HepG2 (cell line): ENCODE data around the gene SLC19A3. TPM values are rescaled to one million over a fixed set of nuclear protein-coding genes. Genes with fewer than 3 reads are reported as not detected.
A peak's percentile ranks its signal among the peaks of the same experiment; 100 is the strongest.

Experiments used
- ARHGAP35 ChIP-seq: sonication (generic); formaldehyde crosslinking; IDR thresholded peaks from 2 replicates; pipeline ENCODE4 v1.9.0; 2022; ENCODE audit warnings: mild to moderate bottlenecking, inconsistent platforms, moderate library complexity, missing genetic modification reagents, borderline replicate concordance
- CREB1 ChIP-seq, 2 experiments: fragments of 450-650 bp in 1 of 2; IDR thresholded peaks; 2 replicates each; pipeline ENCODE4 v1.6.1; 2016 to 2017; ENCODE audit warnings: control low read depth in 1 of 2, mild to moderate bottlenecking in 1 of 2, missing compliant biosample characterization in 1 of 2, missing genetic modification characterization in 1 of 2
- DZIP1 ChIP-seq: sonication (generic); formaldehyde crosslinking; IDR thresholded peaks from 2 replicates; pipeline ENCODE4 v1.5.0; 2020; ENCODE audit warnings: mild to moderate bottlenecking, missing genetic modification reagents
- KLF9 ChIP-seq: IDR thresholded peaks from 2 replicates; pipeline ENCODE4 v1.6.1; 2016; ENCODE audit warnings: low read depth
- NAIF1 ChIP-seq: sonication (generic); formaldehyde crosslinking; IDR thresholded peaks from 2 replicates; pipeline ENCODE4 v1.5.0; 2020; ENCODE audit warnings: mild to moderate bottlenecking, missing genetic modification reagents, borderline replicate concordance
- NR2F6 ChIP-seq, 2 experiments: IDR thresholded peaks; 2 replicates each; pipeline ENCODE4 v1.6.1; 2016; ENCODE audit warnings: antibody characterized with exemption in 1 of 2, mild to moderate bottlenecking in 1 of 2
- NR3C1 ChIP-seq: sonication (generic); formaldehyde crosslinking; IDR thresholded peaks from 2 replicates; pipeline ENCODE4 v1.4.0; 2020; ENCODE audit warnings: missing genetic modification reagents
- POLR2AphosphoS5 ChIP-seq: IDR thresholded peaks from 2 replicates; pipeline ENCODE4 v1.6.1; 2012; ENCODE audit warnings: low read depth, low read length
- RNF2 ChIP-seq: fragments of 450-650 bp; conservative IDR thresholded peaks from 2 replicates; pipeline ENCODE4 v1.6.1; 2016; ENCODE audit warnings: low read depth
- ZNF20 ChIP-seq: sonication (generic); formaldehyde crosslinking; IDR thresholded peaks from 2 replicates; pipeline ENCODE4 v1.4.0; 2020; ENCODE audit warnings: mild to moderate bottlenecking, moderate library complexity, missing genetic modification reagents
- ZNF441 ChIP-seq: sonication (generic); formaldehyde crosslinking; IDR thresholded peaks from 2 replicates; pipeline ENCODE4 v1.7.0; 2021; ENCODE audit warnings: missing genetic modification reagents, borderline replicate concordance
- ZNF510 ChIP-seq: sonication (generic); formaldehyde crosslinking; IDR thresholded peaks from 2 replicates; pipeline ENCODE4 v1.4.0; 2020; ENCODE audit warnings: low read depth, mild to moderate bottlenecking, missing genetic modification reagents
- polyA plus RNA-seq, 8 experiments: library from polyadenylated mRNA; depleted of rRNA in 3 of 8; stranded (reverse) in 7 of 8; unstranded in 1 of 8; fragments of >200 nt; fragmentation: Illumina TruSeq in 4 of 8; extraction: Trizol in 4 of 8; gene quantifications; 2 replicates each; pipeline versions ENCODE4 v1.2.1 to v1.2.3, GENCODE V29; 2011 to 2016; ENCODE audit warnings: low read depth in 4 of 8, missing spikeins in 1 of 8, mixed read lengths in 1 of 8; ENCODE audit not compliant: insufficient read depth in 1 of 8
- total RNA-seq, 5 experiments: library from RNA; depleted of rRNA; stranded (reverse); fragments of >200 nt; fragmentation: Illumina TruSeq; extraction: Trizol; gene quantifications; 2 replicates each; pipeline ENCODE4 v1.2.3, GENCODE V29; 2016; ENCODE audit warnings: low read depth in 1 of 5

The SLC19A3 gene
- total and polyA plus RNA-seq, 2 of the 13 experiments (the other 11 are each of a cell fraction or from before 2014, with no cell fraction given) = 2.3 to 5.2 TPM

DNA sequence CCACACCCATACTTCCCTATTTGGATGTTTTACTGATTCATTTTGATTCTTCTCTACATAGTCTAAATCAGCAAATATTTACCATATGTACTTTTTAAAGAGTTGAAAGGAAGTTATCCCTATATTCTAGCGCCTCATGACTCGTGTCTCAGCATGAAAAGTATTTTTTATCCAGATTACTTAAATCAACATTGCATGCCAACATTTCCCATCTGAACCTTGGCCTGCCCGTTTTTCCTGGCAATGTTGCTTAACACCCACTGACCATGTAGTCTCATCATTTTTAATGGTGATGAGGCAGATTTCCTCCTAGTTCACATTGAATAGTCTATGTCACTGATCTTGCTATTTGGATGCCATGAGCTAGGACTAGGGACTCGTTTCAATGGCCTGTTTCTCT is 64.4 kb downstream of the SLC19A3 start (continued):
- TF ChIP-seq KLF9 (no peak), POLR2AphosphoS5 (no peak), NAIF1 (CRISPR knock-in tag) (no peak), ZNF441 (CRISPR knock-in tag) (no peak), NR3C1 (CRISPR knock-in tag) (no peak), ARHGAP35 (CRISPR knock-in tag) (no peak), ZNF510 (no peak), NR2F6 (IDR thresholded peaks at IDR 0.05) (no peak), NR2F6 (CRISPR knock-in tag; IDR thresholded peaks at IDR 0.05) (0 out of 2 replicates have a peak, but pooled peaks have one; percentile 28), DZIP1 (no peak), CREB1 (IDR thresholded peaks at IDR 0.05) (no peak), CREB1 (CRISPR knock-in tag; IDR thresholded peaks at IDR 0.05) (peak; percentile 27; the same call in 1 of the 2 replicates), RNF2 (no peak), ZNF20 (no peak)
